Fibroblast of lung (primary cell): Measurements from ENCODE around the gene PCSK5.

Source experiments
- EZH2 ChIP-seq: IDR thresholded peaks from 2 replicates; pipeline ENCODE4 v1.5.1; 2012; ENCODE audit warnings: low read length, control low read depth, mild to moderate bottlenecking; ENCODE audit errors: missing control alignments
- TF ChIP-seq, protein P1 (sequence below), 2 donors: IDR thresholded peaks in 1 of 2; conservative IDR thresholded peaks in 1 of 2; 1 replicate in 1 of 2; 2 replicates in 1 of 2; pipeline ENCODE4 v1.5.1; 2011 to 2012; ENCODE audit warnings: low read length in 2 of 2, control low read depth in 1 of 2, inconsistent platforms in 1 of 2, low read depth in 1 of 2, mild to moderate bottlenecking in 1 of 2

DNA sequence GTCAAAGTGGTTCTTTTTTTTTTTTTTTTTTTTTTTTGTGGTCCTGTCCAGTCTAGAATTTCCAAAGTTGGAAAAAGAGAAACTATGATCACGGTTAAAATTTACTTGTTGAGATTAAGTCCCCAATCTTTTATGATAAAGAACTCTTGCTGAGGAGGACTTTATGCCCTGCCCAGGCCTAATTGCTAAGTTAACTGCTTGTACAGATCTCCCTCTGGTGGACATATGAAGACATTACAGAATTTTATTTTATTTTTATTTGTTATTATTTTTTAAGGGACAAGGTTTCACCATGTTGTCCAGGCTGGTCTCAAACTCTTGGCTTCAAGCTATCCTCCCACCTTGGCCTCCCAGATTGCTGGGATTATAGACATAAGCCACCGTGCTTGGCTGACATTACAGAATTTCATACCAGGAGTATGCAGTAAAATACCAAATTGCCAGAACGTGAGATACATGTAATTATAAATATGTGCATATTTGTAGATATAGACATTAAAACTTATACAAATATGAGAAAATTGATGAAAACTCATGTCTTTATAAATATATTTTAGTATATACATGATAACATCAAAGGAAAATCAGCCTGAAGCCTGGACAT lies 412.6 kb downstream of the PCSK5 start:
- TF ChIP-seq, protein P1, sequence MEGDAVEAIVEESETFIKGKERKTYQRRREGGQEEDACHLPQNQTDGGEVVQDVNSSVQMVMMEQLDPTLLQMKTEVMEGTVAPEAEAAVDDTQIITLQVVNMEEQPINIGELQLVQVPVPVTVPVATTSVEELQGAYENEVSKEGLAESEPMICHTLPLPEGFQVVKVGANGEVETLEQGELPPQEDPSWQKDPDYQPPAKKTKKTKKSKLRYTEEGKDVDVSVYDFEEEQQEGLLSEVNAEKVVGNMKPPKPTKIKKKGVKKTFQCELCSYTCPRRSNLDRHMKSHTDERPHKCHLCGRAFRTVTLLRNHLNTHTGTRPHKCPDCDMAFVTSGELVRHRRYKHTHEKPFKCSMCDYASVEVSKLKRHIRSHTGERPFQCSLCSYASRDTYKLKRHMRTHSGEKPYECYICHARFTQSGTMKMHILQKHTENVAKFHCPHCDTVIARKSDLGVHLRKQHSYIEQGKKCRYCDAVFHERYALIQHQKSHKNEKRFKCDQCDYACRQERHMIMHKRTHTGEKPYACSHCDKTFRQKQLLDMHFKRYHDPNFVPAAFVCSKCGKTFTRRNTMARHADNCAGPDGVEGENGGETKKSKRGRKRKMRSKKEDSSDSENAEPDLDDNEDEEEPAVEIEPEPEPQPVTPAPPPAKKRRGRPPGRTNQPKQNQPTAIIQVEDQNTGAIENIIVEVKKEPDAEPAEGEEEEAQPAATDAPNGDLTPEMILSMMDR (conservative IDR thresholded peaks at IDR 0.05 in 1 of 2, IDR thresholded peaks at IDR 0.05 in 1 of 2; ENCODE audit: low read depth in 1 of 2, low read length in 2 of 2), result peak; percentile 55 to 59
- TF ChIP-seq EZH2, result no peak
